Activated effector memory CD4-positive, alpha-beta T cell treated with anti-CD3 and anti-CD28 coated beads, Interleukin-2, amount 50 U/mL, for 16 hours (primary cell): ENCODE data around the gene CCDC70.
"Not testable (repeated sequence)": the region's sequence is repeated elsewhere in the genome, so short reads cannot be mapped to it uniquely, and the experiment has no call there.

ENCODE experiments used
- DNase-seq: peaks from one replicate; pipeline ENCODE4 v3.0.0-alpha.2; 2020

Gene CCDC70

GRCh38 chr13:51865838-51866237 is 4.1 kb downstream of the CCDC70 start:
- no peak for DNase-seq

- no peak for DNase-seq
These were observed 5.3 kb downstream of the CCDC70 start for GRCh38 chr13:51867062-51867461.

DNA sequence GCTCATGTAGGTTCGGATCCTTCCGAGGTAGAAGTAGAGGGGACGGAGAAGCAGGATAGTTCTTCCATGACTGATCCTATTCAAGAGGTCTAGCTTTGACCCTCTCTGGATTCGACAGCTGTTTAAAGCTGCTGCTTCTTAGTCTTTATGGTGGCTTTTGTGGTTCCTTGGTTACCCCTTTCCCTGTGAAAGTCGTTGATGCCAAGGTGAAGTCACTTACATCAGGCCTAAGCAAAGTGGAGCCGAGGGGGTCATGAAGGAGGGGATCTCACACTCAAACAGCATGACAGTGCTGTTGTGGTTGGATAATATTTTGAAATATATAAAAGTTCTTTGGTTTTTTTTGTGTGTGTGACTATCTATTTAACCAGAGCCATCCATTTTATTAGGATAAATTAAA is 8.1 kb downstream of the CCDC70 start:
- no peak for DNase-seq

DNA sequence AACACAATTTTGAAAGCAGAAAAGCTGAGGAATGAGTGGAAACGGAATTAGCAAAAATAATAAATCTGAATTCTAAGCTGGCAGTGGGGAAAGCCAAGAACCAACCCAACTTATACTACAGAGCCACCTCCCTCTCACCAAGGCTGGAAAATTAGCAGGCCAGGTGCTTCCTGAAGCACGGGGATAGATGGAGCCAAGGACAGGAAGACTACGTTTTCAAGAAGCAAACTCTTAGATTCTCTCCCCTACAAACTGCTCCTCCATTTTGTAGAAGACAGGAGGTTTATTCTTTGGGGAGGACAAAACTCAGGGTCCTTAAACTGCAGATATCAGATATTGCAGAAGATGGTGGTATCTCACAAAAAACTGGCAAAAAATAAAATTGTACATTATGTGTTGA is 8.8 kb downstream of the CCDC70 start:
- DNase-seq = no peak

GRCh38 chr13:51873117-51873798 is 11.5 kb downstream of the CCDC70 start:
- no peak for DNase-seq

DNA sequence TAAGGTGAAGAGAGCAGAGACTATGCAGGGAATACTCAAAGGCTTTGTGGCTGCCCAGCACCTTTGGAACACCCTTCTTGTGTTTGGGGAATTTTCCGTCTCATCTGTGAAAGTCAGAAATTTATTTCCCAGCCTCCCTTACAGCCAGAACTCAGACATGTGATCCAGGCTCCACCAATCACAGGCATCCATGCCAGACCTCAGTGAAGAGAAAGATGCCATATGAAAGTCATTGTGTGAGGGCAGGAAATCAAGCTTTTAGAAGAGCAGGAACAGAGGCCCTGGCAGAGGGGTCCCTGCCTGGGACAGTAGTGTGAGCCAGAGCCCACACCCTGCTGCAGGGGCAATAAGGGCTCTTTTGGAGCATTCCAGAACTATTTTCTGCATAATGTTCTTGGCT is 12.1 kb downstream of the CCDC70 start:
- no peak for DNase-seq

DNA sequence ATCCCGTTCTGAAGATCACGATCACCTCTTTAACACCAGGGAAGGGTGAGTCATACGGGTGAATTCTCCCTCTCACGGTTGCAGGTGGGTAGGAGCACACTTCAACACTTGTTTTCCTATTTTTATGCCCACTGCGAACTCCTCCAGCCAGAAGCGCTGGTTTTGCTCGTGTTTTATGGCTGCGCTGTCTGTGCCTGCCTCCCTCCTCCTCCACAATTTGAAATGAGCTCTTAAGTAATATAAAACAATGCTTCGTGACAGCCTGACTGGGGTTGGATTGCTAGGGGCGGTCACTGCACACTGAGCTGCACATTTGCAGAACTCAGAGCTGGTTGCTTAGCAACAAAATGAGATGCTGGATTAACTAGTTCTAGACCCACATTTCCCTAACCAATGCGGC is 12.9 kb downstream of the CCDC70 start:
- no peak for DNase-seq

- no peak for DNase-seq
These were observed 17.4 kb downstream of the CCDC70 start for GRCh38 chr13:51879133-51879532.

DNA sequence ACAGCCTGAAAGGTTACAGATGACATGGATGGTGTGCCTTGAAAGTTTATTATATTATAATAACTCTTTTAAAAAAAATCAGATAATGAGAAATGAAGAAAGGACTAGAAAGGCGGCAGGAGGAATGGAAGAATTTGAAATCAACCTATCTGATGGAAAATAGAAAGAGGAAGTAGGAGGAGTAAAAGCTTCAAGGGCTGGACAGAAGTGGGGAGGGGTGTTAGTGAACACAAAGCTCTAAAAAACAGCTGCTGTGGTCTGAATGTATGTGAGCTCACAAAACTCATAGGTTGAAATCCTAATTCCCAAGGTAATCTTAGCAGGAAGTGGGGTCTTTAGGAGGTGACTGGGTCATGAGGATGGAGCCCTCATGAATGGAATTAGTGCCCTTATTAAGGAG is 19.5 kb downstream of the CCDC70 start:
- no peak for DNase-seq

GRCh38 chr13:51882570-51883225 is 20.9 kb downstream of the CCDC70 start:
- DNase-seq = no peak

- DNase-seq = no peak
These were observed 21.4 kb downstream of the CCDC70 start for GRCh38 chr13:51883226-51883600.

DNA sequence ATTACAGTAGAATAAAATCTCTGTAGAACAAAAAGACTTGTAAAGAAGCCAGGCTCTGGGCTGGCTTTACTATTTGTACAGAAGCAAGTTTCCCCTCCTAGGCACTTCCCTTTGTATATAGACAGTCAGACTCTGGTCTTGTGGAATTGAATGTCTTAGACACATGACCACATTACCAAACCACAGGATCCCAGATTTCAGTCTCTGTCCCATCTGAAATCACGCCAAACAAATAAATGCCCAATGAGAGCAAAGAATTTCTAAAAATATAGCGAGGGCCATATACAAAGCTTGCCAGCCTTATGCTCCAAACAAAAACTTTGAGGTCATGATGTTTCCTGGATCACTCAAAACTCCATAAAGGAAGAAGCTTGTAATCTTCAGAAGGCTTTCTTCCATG is 23.9 kb downstream of the CCDC70 start:
- DNase-seq = no peak

- no peak for DNase-seq
These were observed 25.7 kb downstream of the CCDC70 start for GRCh38 chr13:51887468-51887867.

GRCh38 chr13:51892657-51893056 is 30.9 kb downstream of the CCDC70 start:
- DNase-seq = no peak

DNA sequence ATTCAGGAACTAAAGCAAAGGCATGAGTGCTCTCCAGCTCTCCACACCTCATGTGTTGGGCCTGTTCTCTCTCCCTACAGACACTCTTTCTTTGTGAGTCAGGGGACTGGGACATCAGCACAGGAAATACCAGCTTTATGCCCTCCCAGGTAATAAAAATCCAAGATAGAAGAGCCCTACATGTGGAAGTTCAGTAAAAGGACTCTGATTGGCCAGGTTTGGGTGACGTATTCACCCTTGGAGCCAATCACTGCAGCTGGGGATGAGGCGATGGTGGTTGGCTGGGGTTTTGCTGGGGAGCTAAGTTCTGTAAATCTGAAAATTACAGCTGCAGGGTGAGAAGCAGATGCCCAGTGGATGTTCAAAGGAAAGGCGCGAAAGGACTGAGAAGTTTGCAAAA is 32.5 kb downstream of the CCDC70 start:
- no peak for DNase-seq

DNA sequence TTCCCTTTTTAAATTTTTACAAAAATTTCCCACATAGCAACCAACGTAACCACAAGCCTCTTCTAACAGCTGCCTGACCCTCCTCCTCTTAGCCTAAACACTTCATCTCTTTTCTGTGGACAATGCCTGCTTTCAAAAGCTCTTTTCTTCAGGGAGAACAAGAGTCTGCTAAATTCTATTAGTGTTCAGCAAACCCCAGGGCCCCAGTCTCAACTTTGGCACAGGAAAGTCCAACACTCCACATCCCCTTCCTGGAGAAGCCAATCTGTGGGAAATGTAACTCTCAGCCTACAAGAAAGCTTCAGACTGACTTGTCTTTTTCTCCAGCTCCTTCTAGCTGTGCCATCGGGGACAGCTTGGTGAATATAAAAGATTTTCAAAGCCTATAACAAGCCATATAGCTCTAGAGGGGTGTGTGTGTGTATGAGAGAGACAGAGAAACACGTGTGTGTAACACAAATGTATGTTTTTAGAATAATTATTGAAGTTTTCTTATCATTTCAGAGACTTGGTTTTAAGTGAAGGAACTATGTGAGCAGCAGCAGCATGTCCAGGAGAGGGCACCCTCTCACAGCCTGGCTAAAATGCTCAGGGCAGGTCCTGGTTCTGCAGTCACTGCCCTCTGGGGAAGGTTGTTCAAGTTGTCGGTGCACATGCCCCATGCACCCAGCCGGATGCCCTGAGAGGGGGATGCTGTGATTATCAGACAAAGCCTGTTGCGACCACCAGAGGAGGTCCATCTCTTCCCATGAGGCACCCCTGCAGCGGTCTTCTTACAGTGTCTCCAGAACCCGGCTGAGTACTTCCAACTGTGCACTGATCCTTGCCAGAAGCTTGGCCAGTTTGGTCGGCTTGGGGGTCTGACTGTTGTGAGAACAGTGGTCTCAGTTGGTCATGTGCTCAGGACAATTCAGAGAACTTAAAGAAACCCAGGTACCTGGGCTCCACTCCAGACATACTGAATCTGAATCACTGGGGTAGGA is 34.4 kb downstream of the CCDC70 start:
- DNase-seq = peak; percentile 77

GRCh38 chr13:51900471-51900870 is 38.7 kb downstream of the CCDC70 start:
- no peak for DNase-seq

DNA sequence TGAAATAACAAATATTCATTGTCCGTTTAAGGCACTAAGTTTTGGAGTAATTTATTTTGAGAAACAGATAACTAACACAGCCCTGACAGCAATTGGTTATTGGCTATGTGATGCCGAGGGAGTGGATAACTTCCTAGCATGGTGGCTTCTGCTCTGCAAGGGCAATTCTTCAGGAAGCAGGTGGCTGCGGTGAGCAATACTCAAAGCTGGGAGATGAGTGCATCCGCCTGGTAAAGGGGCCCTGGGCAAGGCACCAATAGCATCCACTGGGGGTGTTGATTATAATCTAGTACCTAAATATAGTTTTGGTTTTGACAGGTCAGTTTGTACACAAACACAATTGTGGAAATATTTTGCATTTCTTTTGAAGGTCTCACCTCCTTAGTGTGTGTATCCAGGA is 41.0 kb downstream of the CCDC70 start:
- no peak for DNase-seq

DNA sequence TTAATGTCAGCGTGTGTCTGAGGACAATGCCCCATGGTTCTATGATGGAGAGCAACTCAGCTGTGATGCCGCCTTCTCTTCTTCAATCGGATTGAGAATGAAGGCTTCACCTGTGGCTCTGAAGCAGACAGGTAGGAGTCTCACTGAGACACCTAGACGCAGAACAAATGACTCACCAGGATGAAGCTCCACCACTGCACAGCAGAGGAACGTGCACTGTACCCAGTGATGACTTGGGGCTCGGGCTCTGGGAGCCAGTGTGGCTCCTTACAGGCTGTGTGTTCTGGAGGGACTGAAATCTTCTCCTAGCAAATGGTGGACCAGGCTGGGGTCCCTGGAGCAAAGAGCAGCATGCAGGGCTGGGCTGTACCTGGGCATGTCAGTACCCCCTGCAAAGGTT is 44.0 kb downstream of the CCDC70 start:
- DNase-seq = no peak

GRCh38 chr13:51906581-51906980 is 44.8 kb downstream of the CCDC70 start:
- no peak for DNase-seq

GRCh38 chr13:51907040-51907732 is 45.4 kb downstream of the CCDC70 start:
- DNase-seq = no peak

- not testable (repeated sequence) for DNase-seq
These were observed 47.5 kb downstream of the CCDC70 start for GRCh38 chr13:51909265-51909664.

DNA sequence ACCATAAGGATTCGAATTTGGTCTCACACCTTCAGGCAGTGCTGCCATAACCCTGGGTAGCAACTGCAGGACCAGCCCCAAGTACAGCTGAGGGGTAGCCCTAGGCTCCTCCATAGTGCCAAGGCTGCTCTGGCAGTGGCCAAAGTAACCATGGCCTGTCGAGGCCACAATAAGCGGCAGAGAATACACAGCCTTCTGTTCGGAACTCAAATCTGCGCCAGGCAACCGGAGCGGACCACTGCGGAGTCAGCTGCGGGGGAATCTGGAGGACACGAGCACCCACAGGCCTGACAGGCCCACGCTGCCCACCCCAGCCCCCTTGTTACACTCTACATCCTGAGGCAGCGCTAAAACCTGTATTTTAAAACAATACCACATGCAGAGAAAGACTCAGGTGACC is 48.7 kb downstream of the CCDC70 start:
- no peak for DNase-seq
